ENCODE measurements around the gene HEPN1. TPM values are rescaled to one million over a fixed set of nuclear protein-coding genes. Genes with fewer than 3 reads are reported as not detected.

Gene HEPN1
- total and polyA plus RNA-seq, 2 of the 8 experiments (the other 6 are each of a cell fraction or from before 2014, with no cell fraction given), result not detected

- TF ChIP-seq TBP (IDR thresholded peaks at IDR 0.05; ENCODE audit: low read depth, low read length), result no peak
- TF ChIP-seq TEAD4 (IDR thresholded peaks at IDR 0.05; ENCODE audit: low read depth, low read length), result no peak
Measured at GRCh38 chr11:124893781-124894401, 25.2 kb upstream of the HEPN1 start (continued).
